HuH-7 (cell line): ENCODE results near the gene FANCD2OS.
"Not testable (repeated sequence)": the region's sequence is repeated elsewhere in the genome, so short reads cannot be mapped to it uniquely, and the experiment has no call there.

Source experiments
- DNase-seq: peaks from one replicate; pipeline ENCODE4 v3.0.0; 2011; ENCODE audit warnings: low spot score

Gene FANCD2OS

GRCh38 chr3:10108091-10108490 lies at the start of gene FANCD2OS:
FANCD2OS (minus strand) TSS chr3:10108255; CDS start chr3:10104774, 3,481 bp downstream.
- no peak for DNase-seq

- no peak for DNase-seq
These were observed 49.0 kb upstream of the FANCD2OS start for GRCh38 chr3:10157031-10157430.

- DNase-seq, result no peak
These were observed 47.6 kb upstream of the FANCD2OS start for GRCh38 chr3:10155658-10156057.

- no peak for DNase-seq
These were observed 47.0 kb upstream of the FANCD2OS start for GRCh38 chr3:10155123-10155472.

- DNase-seq, result no peak
These were observed 46.5 kb upstream of the FANCD2OS start for GRCh38 chr3:10154335-10155122.

GRCh38 chr3:10150987-10151386 lies 42.9 kb upstream of the FANCD2OS start:
- DNase-seq, result no peak

- DNase-seq, result no peak
These were observed 41.2 kb upstream of the FANCD2OS start for GRCh38 chr3:10149226-10149625.

- no peak for DNase-seq
These were observed 37.6 kb upstream of the FANCD2OS start for GRCh38 chr3:10145685-10146084.

GRCh38 chr3:10142707-10143560 lies 34.9 kb upstream of the FANCD2OS start:
- DNase-seq, result peak; percentile 49

GRCh38 chr3:10140996-10141546 lies 33.0 kb upstream of the FANCD2OS start:
- no peak for DNase-seq

- no peak for DNase-seq
These were observed 29.1 kb upstream of the FANCD2OS start for GRCh38 chr3:10137178-10137577.

- no peak for DNase-seq
These were observed 28.5 kb upstream of the FANCD2OS start for GRCh38 chr3:10136426-10137005.

- not testable (repeated sequence) for DNase-seq
These were observed 27.8 kb upstream of the FANCD2OS start for GRCh38 chr3:10135872-10136271.

GRCh38 chr3:10122724-10123123 lies 14.7 kb upstream of the FANCD2OS start:
- DNase-seq, result no peak

GRCh38 chr3:10121064-10121463 lies 13.0 kb upstream of the FANCD2OS start:
- DNase-seq, result no peak

- no peak for DNase-seq
These were observed 11.3 kb upstream of the FANCD2OS start for GRCh38 chr3:10119376-10119775.

GRCh38 chr3:10116928-10117327 lies 8.9 kb upstream of the FANCD2OS start:
- DNase-seq, result no peak

GRCh38 chr3:10116138-10116460 lies 8.0 kb upstream of the FANCD2OS start:
- no peak for DNase-seq

- DNase-seq, result peak; percentile 100
These were observed 7.5 kb upstream of the FANCD2OS start, which contains the start of gene BRK1 for GRCh38 chr3:10115326-10116137. BRK1 (plus strand) TSS chr3:10115675; CDS start chr3:10115702, 27 bp downstream.

GRCh38 chr3:10106919-10107318 lies 1.1 kb downstream of the FANCD2OS start:
- no peak for DNase-seq

- no peak for DNase-seq
These were observed 9.0 kb downstream of the FANCD2OS start for GRCh38 chr3:10099041-10099440.

GRCh38 chr3:10093678-10094077 lies 14.4 kb downstream of the FANCD2OS start:
- no peak for DNase-seq
